ENCODE measurements around the gene TMEM8B. TPM values are rescaled to one million over a fixed set of nuclear protein-coding genes. Genes with fewer than 3 reads are reported as not detected.

The TMEM8B gene
- polyA plus RNA-seq, 3 donors = 2.6 to 11.6 (median 3.8) TPM

DNA sequence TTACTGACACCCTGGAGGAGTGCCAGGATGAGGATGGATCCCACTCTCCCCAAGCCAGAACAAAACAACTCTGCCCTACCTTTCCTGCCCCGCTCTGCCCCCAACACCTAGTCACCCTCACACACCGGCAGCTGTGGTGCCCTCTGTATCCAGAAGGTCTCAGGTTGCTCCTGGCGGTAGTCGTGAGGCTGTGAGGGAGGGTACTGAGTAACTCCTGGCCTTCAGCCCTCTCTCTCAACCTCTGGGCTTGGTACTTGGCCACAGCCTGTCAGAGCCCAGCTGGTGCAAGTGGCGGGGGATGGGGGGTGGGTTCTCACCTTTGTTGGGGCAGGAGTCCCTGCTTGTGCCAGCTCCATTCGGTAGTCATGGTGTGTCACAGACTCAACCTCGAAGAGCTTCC, 18.9 kb upstream of the TMEM8B start:
- H3K4me3 ChIP-seq (replicated peaks in 1 of 3; ENCODE audit: low read depth in 2 of 3, low read length in 3 of 3) = no peak overlapping the region
- no peak overlapping the region for H3K9ac ChIP-seq (ENCODE audit: insufficient read depth, low read length, poor library complexity, severe bottlenecking)
- H3K27ac ChIP-seq (ENCODE audit: low read depth in 1 of 2, low read length in 2 of 2) = no peak overlapping the region
- TF ChIP-seq, protein P1, sequence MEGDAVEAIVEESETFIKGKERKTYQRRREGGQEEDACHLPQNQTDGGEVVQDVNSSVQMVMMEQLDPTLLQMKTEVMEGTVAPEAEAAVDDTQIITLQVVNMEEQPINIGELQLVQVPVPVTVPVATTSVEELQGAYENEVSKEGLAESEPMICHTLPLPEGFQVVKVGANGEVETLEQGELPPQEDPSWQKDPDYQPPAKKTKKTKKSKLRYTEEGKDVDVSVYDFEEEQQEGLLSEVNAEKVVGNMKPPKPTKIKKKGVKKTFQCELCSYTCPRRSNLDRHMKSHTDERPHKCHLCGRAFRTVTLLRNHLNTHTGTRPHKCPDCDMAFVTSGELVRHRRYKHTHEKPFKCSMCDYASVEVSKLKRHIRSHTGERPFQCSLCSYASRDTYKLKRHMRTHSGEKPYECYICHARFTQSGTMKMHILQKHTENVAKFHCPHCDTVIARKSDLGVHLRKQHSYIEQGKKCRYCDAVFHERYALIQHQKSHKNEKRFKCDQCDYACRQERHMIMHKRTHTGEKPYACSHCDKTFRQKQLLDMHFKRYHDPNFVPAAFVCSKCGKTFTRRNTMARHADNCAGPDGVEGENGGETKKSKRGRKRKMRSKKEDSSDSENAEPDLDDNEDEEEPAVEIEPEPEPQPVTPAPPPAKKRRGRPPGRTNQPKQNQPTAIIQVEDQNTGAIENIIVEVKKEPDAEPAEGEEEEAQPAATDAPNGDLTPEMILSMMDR (IDR thresholded peaks at IDR 0.05) = no peak
- intact Hi-C loops (cut with micrococcal nuclease) = loop anchor here (5.0 to 10.0 kb wide), 2 partner anchors 163 to 205 kb away; partner anchors contain the start of gene TESK1 (in 1 of the 2)
- H4K20me1 ChIP-seq (ENCODE audit: insufficient read depth, low read length) = no peaks in the 10 kb centered on the region
- no peak for DNase-seq
- no peaks in the 10 kb centered on the region for H3K9me3 ChIP-seq (replicated peaks in 1 of 2; ENCODE audit: control insufficient read depth in 1 of 2, insufficient read depth in 1 of 2, low read length in 2 of 2)
- no peak overlapping the region for H2AFZ ChIP-seq (ENCODE audit: insufficient read depth, low read depth, low read length, poor library complexity, severe bottlenecking)
- H3K36me3 ChIP-seq (replicated peaks in 1 of 2; ENCODE audit: control insufficient read depth in 1 of 2, insufficient read depth in 2 of 2, low read length in 2 of 2) = no peaks in the 10 kb centered on the region
- peaks cover 26% of the 10 kb centered on the region for H3K4me1 Mint-ChIP-seq
- peaks cover 4% of the 10 kb centered on the region for H3K79me2 ChIP-seq (ENCODE audit: insufficient read depth, low read length)
- H3K27ac Mint-ChIP-seq = peak overlapping the region in 2 of 7 donors; percentile 32 to 55
- no peak overlapping the region for H3K4me2 ChIP-seq (replicated peaks; ENCODE audit: extremely low read depth, low read length, poor library complexity, severe bottlenecking)
- peaks cover 0 to 5% (median 1%) of the 10 kb centered on the region in 3 donors for H3K27me3 Mint-ChIP-seq (ENCODE audit: low read depth in 3 of 3)
- H3K9me3 Mint-ChIP-seq = no peaks in the 10 kb centered on the region
- H3K4me1 ChIP-seq (ENCODE audit: control insufficient read depth in 1 of 2, insufficient read depth in 2 of 2, low read length in 2 of 2) = peaks cover 29 to 35% of the 10 kb centered on the region in 2 donors
- 100% methylated on average over 1 of the region's 7 CpGs for WGBS (ENCODE audit: insufficient coverage)
- no peak overlapping the region for H3K4me3 Mint-ChIP-seq
- H3K36me3 Mint-ChIP-seq = peaks cover 2 to 4% of the 10 kb centered on the region in 2 donors
- no peaks in the 10 kb centered on the region for H3K27me3 ChIP-seq (ENCODE audit: control insufficient read depth in 2 of 2, insufficient read depth in 2 of 2, low read length in 2 of 2)

DNA sequence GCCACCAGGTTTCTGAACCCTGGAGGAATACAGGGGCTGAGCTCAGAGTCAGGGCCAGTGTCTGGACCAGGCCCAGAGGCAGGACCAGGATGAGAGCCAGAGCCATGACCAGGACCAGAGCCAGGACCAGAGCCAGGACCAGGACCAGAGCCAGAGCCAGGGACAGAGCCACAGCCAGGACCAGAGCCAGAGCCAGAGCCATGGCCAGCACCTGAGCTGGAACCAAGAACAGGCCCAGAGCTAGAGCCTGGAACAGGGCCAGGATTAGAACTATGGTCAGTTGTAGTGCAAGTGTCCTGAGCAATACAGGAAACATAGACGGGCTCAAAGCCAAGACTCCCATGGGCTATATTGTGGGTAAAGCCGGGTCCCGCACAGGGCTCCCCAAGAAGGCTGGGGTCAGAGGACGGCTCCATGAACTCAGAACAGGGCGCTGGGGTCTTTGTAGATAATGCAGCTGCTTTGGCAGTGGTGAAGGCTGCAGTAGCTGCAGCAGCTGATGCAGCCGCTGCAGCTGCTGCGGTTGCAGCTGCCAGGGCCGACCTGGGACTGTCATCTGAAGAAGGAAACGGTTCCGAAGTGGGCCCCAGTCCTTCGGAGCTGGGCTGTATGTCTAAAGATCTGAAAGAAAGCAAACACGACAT, 17.5 kb upstream of the TMEM8B start:
- intact Hi-C loops (cut with micrococcal nuclease) = loop anchor here (5.0 to 10.0 kb wide), 2 partner anchors 164 to 207 kb away; partner anchors contain the start of gene TESK1 (in 1 of the 2)
- Mint-ChIP-seq H3K4me1 (peaks cover 32% of the 10 kb centered on the region), H3K27ac (peak overlapping the region; percentile 81 to 90 (median 89)), H3K36me3 (peaks cover 2 to 4% of the 10 kb centered on the region in 2 donors), H3K4me3 (peak overlapping the region; percentile 88 to 96), H3K27me3 (ENCODE audit: low read depth in 3 of 3) (peaks cover 0 to 5% (median 1%) of the 10 kb centered on the region in 3 donors), H3K9me3 (no peaks in the 10 kb centered on the region)
- Histone ChIP-seq H3K27me3 (ENCODE audit: control insufficient read depth in 2 of 2, insufficient read depth in 2 of 2, low read length in 2 of 2) (no peaks in the 10 kb centered on the region), H2AFZ (ENCODE audit: insufficient read depth, low read depth, low read length, poor library complexity, severe bottlenecking) (peak overlapping the region; percentile 95), H3K9ac (ENCODE audit: insufficient read depth, low read length, poor library complexity, severe bottlenecking) (no peak overlapping the region), H3K79me2 (ENCODE audit: insufficient read depth, low read length) (peaks cover 4% of the 10 kb centered on the region), H3K4me1 (ENCODE audit: control insufficient read depth in 1 of 2, insufficient read depth in 2 of 2, low read length in 2 of 2) (peaks cover 35 to 44% of the 10 kb centered on the region in 2 donors), H3K9me3 (replicated peaks in 1 of 2; ENCODE audit: control insufficient read depth in 1 of 2, insufficient read depth in 1 of 2, low read length in 2 of 2) (no peaks in the 10 kb centered on the region), H3K36me3 (replicated peaks in 1 of 2; ENCODE audit: control insufficient read depth in 1 of 2, insufficient read depth in 2 of 2, low read length in 2 of 2) (no peaks in the 10 kb centered on the region), H4K20me1 (ENCODE audit: insufficient read depth, low read length) (no peaks in the 10 kb centered on the region), H3K4me3 (replicated peaks in 1 of 3; ENCODE audit: low read depth in 2 of 3, low read length in 3 of 3) (peak overlapping the region; percentile 45 to 85 (median 59)), H3K4me2 (replicated peaks; ENCODE audit: extremely low read depth, low read length, poor library complexity, severe bottlenecking) (peak overlapping the region; percentile 96), H3K27ac (ENCODE audit: low read depth in 1 of 2, low read length in 2 of 2) (peak overlapping the region in 1 of 2 donors; percentile 71)
- TF ChIP-seq, protein P1 (IDR thresholded peaks at IDR 0.05) = no peak
- WGBS (ENCODE audit: insufficient coverage) = 13% methylated on average over 10 of the region's 12 CpGs
- DNase-seq = no peak
